ENCODE results near the gene RNF167. TPM values are rescaled to one million over a fixed set of nuclear protein-coding genes. Genes with fewer than 3 reads are reported as not detected.

The RNF167 gene
- total RNA-seq, 2 donors from 2014 or later: 66.9 to 68.6 TPM

GRCh38 chr17:4958102-4958501, 18.0 kb downstream of the RNF167 start:
- no peak for TF ChIP-seq CTCF (IDR thresholded peaks at IDR 0.05)
- peaks cover 0 to 4% of the 10 kb centered on the region in 2 donors for H3K4me1 ChIP-seq
- H3K36me3 ChIP-seq: peaks cover 38% of the 10 kb centered on the region
- H3K27me3 ChIP-seq: no peaks in the 10 kb centered on the region
- no peak overlapping the region for H3K4me3 ChIP-seq
- no peak overlapping the region for H3K27ac ChIP-seq
- no peak for DNase-seq (ENCODE audit: low spot score)
- H3K9me3 ChIP-seq: no peaks in the 10 kb centered on the region

- no peak for TF ChIP-seq CTCF (IDR thresholded peaks at IDR 0.05)
- peaks cover 38% of the 10 kb centered on the region for H3K36me3 ChIP-seq
- H3K4me1 ChIP-seq: no peaks in the 10 kb centered on the region
- H3K4me3 ChIP-seq: no peak overlapping the region
- DNase-seq (ENCODE audit: low spot score): no peak
- no peak overlapping the region for H3K27ac ChIP-seq
- no peaks in the 10 kb centered on the region for H3K9me3 ChIP-seq
- H3K27me3 ChIP-seq: no peaks in the 10 kb centered on the region
These were observed 19.3 kb downstream of the RNF167 start for GRCh38 chr17:4959261-4959965.

GRCh38 chr17:4960279-4960922, 20.3 kb downstream of the RNF167 start:
- no peak for TF ChIP-seq CTCF (IDR thresholded peaks at IDR 0.05)
- H3K27ac ChIP-seq: no peak overlapping the region
- no peaks in the 10 kb centered on the region for H3K27me3 ChIP-seq
- DNase-seq (ENCODE audit: low spot score): no peak
- H3K36me3 ChIP-seq: peaks cover 38% of the 10 kb centered on the region
- H3K4me1 ChIP-seq: peaks cover 0 to 2% of the 10 kb centered on the region in 2 donors
- no peaks in the 10 kb centered on the region for H3K9me3 ChIP-seq
- H3K4me3 ChIP-seq: no peak overlapping the region

GRCh38 chr17:4965311-4965986, 25.4 kb downstream of the RNF167 start:
- no peak for TF ChIP-seq CTCF (IDR thresholded peaks at IDR 0.05)
- H3K27ac ChIP-seq: peak overlapping the region; percentile 85 to 91
- no peak overlapping the region for H3K4me3 ChIP-seq
- H3K9me3 ChIP-seq: no peaks in the 10 kb centered on the region
- no peak for DNase-seq (ENCODE audit: low spot score)
- no peaks in the 10 kb centered on the region for H3K27me3 ChIP-seq
- peaks cover 17% of the 10 kb centered on the region for H3K36me3 ChIP-seq
- H3K4me1 ChIP-seq: peaks cover 0 to 36% of the 10 kb centered on the region in 2 donors

GRCh38 chr17:4966844-4967538, 26.9 kb downstream of the RNF167 start:
- peak overlapping the region; percentile 69 to 75 for H3K4me3 ChIP-seq
- TF ChIP-seq CTCF (IDR thresholded peaks at IDR 0.05): no peak
- H3K4me1 ChIP-seq: peaks cover 0 to 36% of the 10 kb centered on the region in 2 donors
- no peaks in the 10 kb centered on the region for H3K9me3 ChIP-seq
- peak; percentile 100 for DNase-seq (ENCODE audit: low spot score)
- no peaks in the 10 kb centered on the region for H3K27me3 ChIP-seq
- H3K36me3 ChIP-seq: peaks cover 17% of the 10 kb centered on the region
- peak overlapping the region; percentile 95 to 97 for H3K27ac ChIP-seq
